Cardiac atrium fibroblast (primary cell): ENCODE data around the gene MYLK3. TPM values are rescaled to one million over a fixed set of nuclear protein-coding genes. Genes with fewer than 3 reads are reported as not detected.

Source experiments
- total RNA-seq: library from RNA; depleted of rRNA; stranded (reverse); fragments of >200 nt; gene quantifications from 2 replicates; pipeline ENCODE4 v1.2.3, GENCODE V29; 2015

Gene MYLK3
- total RNA-seq, result under 0.01 and 0.18 TPM in 2 replicates

DNA sequence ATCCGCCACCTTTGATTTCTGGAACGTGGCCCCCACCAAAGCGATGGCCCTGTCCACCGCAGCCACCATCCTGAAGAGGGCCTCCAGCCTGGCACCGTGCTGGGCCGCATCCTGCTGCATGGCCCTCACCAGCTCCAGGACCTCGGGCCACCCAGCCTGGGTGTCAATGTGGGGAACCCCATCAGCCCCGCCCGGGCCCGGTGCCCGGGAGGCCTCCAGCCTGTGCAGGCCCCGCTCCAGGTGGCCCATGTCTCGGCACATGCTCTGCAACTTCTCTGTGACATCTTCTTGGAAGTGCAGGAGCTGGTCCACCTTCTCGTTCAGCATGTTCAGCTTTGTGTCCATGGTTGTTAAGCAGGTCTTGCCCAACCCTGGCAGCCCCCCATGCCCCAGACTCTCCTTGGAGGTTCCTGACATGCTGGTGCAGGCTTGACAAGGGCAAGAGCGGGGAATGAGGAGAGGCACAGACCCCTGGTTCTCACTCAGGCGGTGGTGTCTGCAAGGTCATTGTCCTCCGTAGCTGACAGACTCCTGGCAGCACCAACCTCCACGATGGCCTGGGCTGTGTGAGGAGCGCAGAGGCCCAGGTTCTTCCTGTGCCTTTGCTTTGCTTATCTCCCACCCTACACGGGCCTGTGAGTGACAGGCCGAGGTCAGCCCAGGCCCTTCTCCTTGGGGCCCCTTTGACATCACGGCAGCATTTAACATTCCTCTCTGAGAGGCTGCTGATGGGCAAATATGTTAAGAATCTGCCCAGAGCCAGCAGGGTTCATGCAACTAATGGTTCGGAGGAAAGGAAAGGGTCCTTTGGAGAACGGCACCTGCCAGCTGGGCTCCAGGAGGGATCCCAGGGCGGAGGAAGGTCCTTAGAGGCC lies at the start of gene MYLK3:
MYLK3 (minus strand) TSS at position 568 of the 875 bp plus-strand sequence; CDS start at position 417, 151 bp downstream.

DNA sequence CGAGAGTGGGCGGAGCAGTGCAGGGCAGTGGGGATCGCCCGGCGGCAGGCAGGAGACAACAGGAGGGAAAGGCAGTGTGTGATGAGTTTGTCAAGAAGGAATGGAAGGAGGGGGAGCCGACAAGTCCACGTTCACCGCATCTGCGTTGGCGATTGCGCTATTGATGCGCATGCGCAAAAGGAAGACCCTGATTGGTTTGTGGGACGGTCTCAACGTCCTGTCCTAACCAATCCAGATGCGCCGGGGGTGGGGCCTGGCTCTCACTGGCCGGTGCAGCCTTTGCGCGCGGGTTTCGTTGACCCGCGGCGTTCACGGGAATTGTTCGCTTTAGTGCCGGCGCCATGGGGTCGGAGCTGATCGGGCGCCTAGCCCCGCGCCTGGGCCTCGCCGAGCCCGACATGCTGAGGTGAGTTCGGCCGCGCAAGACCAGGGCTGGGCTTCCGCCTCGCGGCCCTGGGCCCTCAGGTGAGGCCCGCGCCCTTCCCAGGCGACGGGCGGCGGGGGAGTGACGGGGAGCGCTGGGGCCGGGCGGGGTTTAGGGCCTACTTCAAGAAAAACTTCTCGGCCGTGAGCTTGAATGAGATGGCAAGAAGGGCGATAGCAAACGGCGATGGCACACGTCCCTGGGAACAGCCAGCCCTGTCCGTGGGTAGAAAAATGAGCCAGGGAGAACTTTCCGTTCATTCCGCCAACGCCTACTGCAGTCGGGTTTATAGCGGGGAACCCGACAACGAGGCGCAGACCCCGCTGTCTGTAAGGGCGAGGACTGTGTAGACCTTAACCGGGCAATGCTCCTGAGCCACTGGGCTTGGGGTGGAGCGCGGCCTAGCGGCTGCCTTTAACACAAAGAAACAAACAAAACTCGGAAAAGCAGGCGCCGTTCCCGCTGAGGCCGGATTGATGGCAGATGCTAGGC lies 58.5 kb downstream of the MYLK3 start, which contains the start of gene ORC6:
ORC6 (plus strand) TSS at position 295 of the 916 bp plus-strand sequence; CDS start at position 342, 47 bp downstream.

DNA sequence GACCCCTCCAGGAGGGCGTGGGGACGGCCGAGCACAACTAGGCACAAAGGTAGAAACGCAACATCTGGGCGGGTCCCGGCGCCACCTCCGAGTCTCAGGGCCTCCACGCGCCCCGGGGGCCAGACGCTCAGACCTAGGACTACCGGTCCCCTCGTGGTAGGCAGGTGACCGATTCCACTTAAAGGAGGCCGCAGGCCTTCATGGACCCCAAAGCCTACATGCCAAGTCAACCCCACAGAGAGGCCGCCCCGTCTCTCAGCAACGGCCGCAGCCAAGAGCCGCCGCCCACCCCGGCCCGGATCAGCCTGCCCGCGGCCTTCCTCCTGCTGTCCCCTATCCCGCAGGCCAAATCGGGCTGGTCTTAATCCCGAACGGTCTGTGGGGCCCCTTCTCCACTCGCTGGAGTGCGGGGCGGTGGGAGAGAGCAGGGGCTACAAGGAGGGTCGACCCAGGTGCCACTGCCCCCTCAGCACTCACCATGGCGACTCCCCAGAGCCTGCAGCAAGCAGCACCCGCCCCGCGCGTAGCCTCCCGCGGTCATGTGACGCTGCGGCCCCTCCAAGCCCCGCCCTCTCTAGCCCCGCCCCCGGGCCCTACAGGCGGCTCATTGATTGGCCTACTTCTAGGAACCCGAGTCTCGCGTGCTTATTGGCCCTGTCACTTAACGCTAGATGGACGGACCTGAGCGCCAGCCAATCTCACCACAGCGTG lies 59.3 kb downstream of the MYLK3 start, which contains the start of gene VPS35:
VPS35 (minus strand) TSS at position 525 of the 711 bp plus-strand sequence; CDS start at position 480, 45 bp downstream.

Other genes starting within 250 kb of the MYLK3 start
- 6.7 and 6.8 TPM in 2 replicates for gene SHCBP1, start 127.0 kb downstream of the MYLK3 start, total RNA-seq
- gene VPS35, start 59.2 kb downstream of the MYLK3 start, total RNA-seq, result 74.9 and 85.5 TPM in 2 replicates
- gene ORC6, start 58.7 kb downstream of the MYLK3 start, total RNA-seq, result 7.8 and 8.3 TPM in 2 replicates
- 5.3 and 6.5 TPM in 2 replicates for gene C16orf87, start 82.8 kb upstream of the MYLK3 start, total RNA-seq
- 25.8 and 31.9 TPM in 2 replicates for gene GPT2, start 136.0 kb upstream of the MYLK3 start, total RNA-seq
- 40.1 and 48.3 TPM in 2 replicates for gene DNAJA2, start 225.3 kb upstream of the MYLK3 start, total RNA-seq